Naive thymus-derived CD4-positive, alpha-beta T cell (primary cell): ENCODE data around the gene IFRD1. TPM values are rescaled to one million over a fixed set of nuclear protein-coding genes. Genes with fewer than 3 reads are reported as not detected.

ENCODE experiments used
- ATAC-seq: fragments of 150-1000 bp; cut with Tn5 transposase; 2 replicates; pipeline ENCODE4 v1.10.0; 2021; ENCODE audit warnings: mild to moderate bottlenecking, moderate library complexity
- CTCF ChIA-PET: fragments of 350-600 bp; sonication (Branson Sonifier 250); formaldehyde crosslinking; loops from one replicate; lab custom pipeline; 2021; ENCODE audit warnings: antibody characterized with exemption; lab: Charles Lee
- POLR2A ChIA-PET: fragments of 350-600 bp; sonication (Branson Sonifier 250); formaldehyde crosslinking; loops from one replicate; lab custom pipeline; 2021; ENCODE audit warnings: antibody characterized with exemption, inconsistent platforms; lab: Charles Lee
- DNase-seq, 9 donors: peaks; one replicate each; pipeline versions ENCODE4 v3.0.0 to v3.0.0-alpha.2; 2020 to 2022; ENCODE audit warnings: mixed read lengths in 1 of 9
- H3K27ac ChIP-seq: one replicate; pipeline ENCODE4 v1.7.0; 2013; ENCODE audit warnings: mild to moderate bottlenecking, low read depth, low read length, moderate library complexity
- H3K27me3 ChIP-seq, 2 donors: one replicate each; pipeline ENCODE4 v1.7.0; 2013; ENCODE audit warnings: low read length in 2 of 2, mild to moderate bottlenecking in 2 of 2, moderate library complexity in 2 of 2; ENCODE audit not compliant: control insufficient read depth in 2 of 2, insufficient read depth in 2 of 2
- H3K36me3 ChIP-seq, 3 experiments: 1 replicate in 2 of 3; 2 replicates in 1 of 3; pipeline ENCODE4 v1.7.0; 2013; ENCODE audit warnings: low read length in 3 of 3, mild to moderate bottlenecking in 3 of 3, moderate library complexity in 1 of 3; ENCODE audit not compliant: insufficient read depth in 3 of 3, control insufficient read depth in 2 of 3
- H3K4me1 ChIP-seq, 2 donors: one replicate each; pipeline ENCODE4 v1.7.0; 2013; ENCODE audit warnings: low read length in 2 of 2, mild to moderate bottlenecking in 2 of 2, moderate library complexity in 1 of 2; ENCODE audit not compliant: control insufficient read depth in 2 of 2, insufficient read depth in 2 of 2
- H3K4me3 ChIP-seq: 2 replicates; pipeline ENCODE4 v1.7.0; 2013; ENCODE audit warnings: mild to moderate bottlenecking, low read length
- H3K9me3 ChIP-seq, 3 experiments: 1 replicate in 2 of 3; 2 replicates in 1 of 3; pipeline ENCODE4 v1.7.0; 2013; ENCODE audit warnings: low read length in 3 of 3; ENCODE audit not compliant: control insufficient read depth in 2 of 3
- H3K27ac Mint-ChIP-seq, 9 donors: one replicate each; pipeline ENCODE4 v1.8.0; 2020 to 2022; ENCODE audit warnings: mixed read lengths in 9 of 9, mild to moderate bottlenecking in 8 of 9, moderate library complexity in 5 of 9, inconsistent platforms in 2 of 9
- H3K27me3 Mint-ChIP-seq, 5 donors: one replicate each; pipeline ENCODE4 v1.8.0; 2021 to 2022; ENCODE audit warnings: mixed read lengths in 5 of 5, mild to moderate bottlenecking in 1 of 5
- H3K36me3 Mint-ChIP-seq, 5 donors: one replicate each; pipeline ENCODE4 v1.8.0; 2020 to 2022; ENCODE audit warnings: mixed read lengths in 5 of 5, mild to moderate bottlenecking in 3 of 5, inconsistent platforms in 1 of 5
- H3K4me1 Mint-ChIP-seq, 7 donors: one replicate each; pipeline ENCODE4 v1.8.0; 2020 to 2022; ENCODE audit warnings: mixed read lengths in 7 of 7, mild to moderate bottlenecking in 3 of 7, inconsistent platforms in 1 of 7
- H3K4me3 Mint-ChIP-seq, 10 donors: one replicate each; pipeline ENCODE4 v1.8.0; 2020 to 2022; ENCODE audit warnings: mild to moderate bottlenecking in 10 of 10, mixed read lengths in 10 of 10, moderate library complexity in 6 of 10, inconsistent platforms in 2 of 10
- H3K9me3 Mint-ChIP-seq, 11 donors: one replicate each; pipeline ENCODE4 v1.8.0; 2020 to 2022; ENCODE audit warnings: mixed read lengths in 11 of 11, mild to moderate bottlenecking in 4 of 11, inconsistent platforms in 1 of 11, moderate library complexity in 1 of 11
- intact Hi-C, 2 donors: fragments of 100-400 bp; cut with micrococcal nuclease; formaldehyde crosslinking; loops; one replicate each; pipeline ENCODE4 v1.15.1; 2023
- polyA plus RNA-seq, 2 donors: library from polyadenylated mRNA; unstranded; fragments of 300-500 nt; fragmentation: Illumina TruSeq; gene quantifications; one replicate each; pipeline ENCODE4 v1.2.3, GENCODE V29; 2021
- total RNA-seq, 6 experiments: library from RNA in 5 of 6; stranded (reverse) in 5 of 6; gene quantifications; 1 replicate in 5 of 6; 2 replicates in 1 of 6; pipeline ENCODE4 v1.2.3 and lab custom pipeline; 2021 to 2026

The IFRD1 gene, protein sequence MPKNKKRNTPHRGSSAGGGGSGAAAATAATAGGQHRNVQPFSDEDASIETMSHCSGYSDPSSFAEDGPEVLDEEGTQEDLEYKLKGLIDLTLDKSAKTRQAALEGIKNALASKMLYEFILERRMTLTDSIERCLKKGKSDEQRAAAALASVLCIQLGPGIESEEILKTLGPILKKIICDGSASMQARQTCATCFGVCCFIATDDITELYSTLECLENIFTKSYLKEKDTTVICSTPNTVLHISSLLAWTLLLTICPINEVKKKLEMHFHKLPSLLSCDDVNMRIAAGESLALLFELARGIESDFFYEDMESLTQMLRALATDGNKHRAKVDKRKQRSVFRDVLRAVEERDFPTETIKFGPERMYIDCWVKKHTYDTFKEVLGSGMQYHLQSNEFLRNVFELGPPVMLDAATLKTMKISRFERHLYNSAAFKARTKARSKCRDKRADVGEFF
- total RNA-seq: 100 to 1,000 TPM in 2 of 5 experiments, 10 to 100 TPM in 3; 32.2 to 250 (median 63.2) TPM
- 10 to 100 TPM; 25.2 to 36.2 TPM for polyA plus RNA-seq
- total RNA-seq (lab: John Stamatoyannopoulos, UW): 143 reads per million, percentile 89 among the genes with 10 or more reads in this experiment

DNA sequence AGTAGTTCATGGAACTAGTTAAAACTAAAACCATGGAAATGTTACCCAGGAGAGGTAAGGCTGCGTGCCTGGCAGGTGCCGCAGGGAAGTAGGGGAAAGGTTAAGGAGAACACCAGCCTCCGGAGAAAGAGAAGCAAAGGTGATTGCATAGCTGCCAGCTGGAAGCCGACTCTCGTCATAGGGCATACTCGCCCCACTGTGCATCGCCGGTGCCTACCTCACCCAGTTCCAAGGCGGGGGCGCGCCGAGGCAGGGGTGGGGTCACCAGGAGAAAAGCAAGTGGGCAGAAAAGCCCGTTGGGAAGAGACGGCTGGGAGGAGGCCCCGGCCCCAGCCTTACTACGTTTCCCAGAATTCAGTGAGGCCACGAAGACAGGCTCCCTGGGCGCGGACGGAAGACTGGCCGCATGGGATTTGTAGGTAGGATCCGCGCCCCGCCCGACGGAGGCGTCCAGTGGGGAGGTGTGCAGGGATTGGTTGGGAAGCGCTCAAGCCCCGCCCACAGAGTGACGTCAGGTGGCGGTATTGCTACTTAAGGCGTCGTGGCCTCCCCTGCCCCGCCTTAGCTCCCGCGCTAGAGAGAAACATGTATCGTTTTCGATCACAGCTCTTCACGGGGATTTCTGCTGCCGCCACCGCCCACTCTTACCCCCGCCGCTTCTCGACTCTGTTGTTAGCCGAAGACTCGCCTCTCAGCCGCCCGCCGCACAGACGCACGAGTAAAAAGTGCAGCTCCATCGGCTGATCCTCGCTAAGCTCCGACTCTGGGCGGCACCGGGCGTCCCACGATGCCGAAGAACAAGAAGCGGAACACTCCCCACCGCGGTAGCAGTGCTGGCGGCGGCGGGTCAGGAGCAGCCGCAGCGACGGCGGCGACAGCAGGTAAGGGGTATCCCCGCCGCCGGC, at the start of gene IFRD1:
Gene IFRD1 (plus strand): TSS at position 559 of the 905 bp plus-strand sequence. CDS start 229 bp downstream, at position 788.
- Histone ChIP-seq H3K4me3 (peak within 1 kb of the TSS; percentile 99), H3K4me1 (peaks cover 10 to 14% of the 10 kb centered on the region in 2 donors), H3K36me3 (peaks cover 0 to 9% (median 0%) of the 10 kb centered on the region in 3 experiments), H3K27ac (peak within 1 kb of the TSS; percentile 96), H3K9me3 (no peaks in the 10 kb centered on the region), H3K27me3 (no peaks in the 10 kb centered on the region)
- peaks cover 0 to 7% (median 0%) of the 10 kb centered on the region in 11 donors for H3K9me3 Mint-ChIP-seq
- H3K4me1 Mint-ChIP-seq: peaks cover 24 to 54% (median 45%) of the 10 kb centered on the region in 7 donors
- POLR2A ChIA-PET: interaction anchor here (0.6 to 2.5 kb wide), 18 partner anchors 9 to 1368 kb away, joined by 3 to 19 read pairs (median 4); partner anchors contain the start of genes DOCK4, SMIM30, TMEM168 and ZNF277
- intact Hi-C loops: loop anchor here (1.0 to 10.0 kb wide), 10 partner anchors 28 to 1365 kb away; partner anchors contain the start of genes DOCK4 (in 2 of the 2), IMMP2L (in 2 of the 2), SMIM30 (in 2 of the 2) and TMEM168 (in 2 of the 2)
- peak within 1 kb of the TSS; percentile 96 to 100 (median 98) for H3K4me3 Mint-ChIP-seq
- DNase-seq (peak; percentile 96 to 100 (median 98)), ATAC-seq (peak; percentile 92)
- CTCF ChIA-PET: interaction anchor here (0.5 to 0.8 kb wide), 2 partner anchors 29 to 244 kb away, joined by 3 read pairs; no protein-coding TSS in a partner anchor
- no peaks in the 10 kb centered on the region for H3K27me3 Mint-ChIP-seq
- H3K27ac Mint-ChIP-seq: peak within 1 kb of the TSS; percentile 89 to 99 (median 99)
- H3K36me3 Mint-ChIP-seq: peaks cover 0 to 1% (median 0%) of the 10 kb centered on the region in 5 donors

DNA sequence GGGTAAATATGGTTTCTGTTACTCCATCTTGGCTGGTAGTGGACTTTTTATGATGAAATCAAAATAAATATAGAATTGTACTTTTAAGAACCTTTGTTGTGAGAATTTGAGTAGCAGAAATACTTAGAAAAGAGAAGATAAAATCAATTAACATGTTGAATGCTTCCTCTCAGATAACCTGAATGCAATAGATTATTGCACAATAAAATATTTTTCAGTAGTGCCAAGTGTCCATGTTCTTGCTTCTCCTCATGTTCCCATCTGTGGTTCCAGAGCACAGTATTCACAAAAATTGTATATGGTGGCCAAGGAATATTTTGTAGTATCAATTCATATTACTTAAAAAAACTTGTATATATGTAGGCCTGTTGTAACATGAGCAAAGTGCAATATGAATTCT, 45.9 kb upstream of the IFRD1 start:
- H3K36me3 Mint-ChIP-seq: no peaks in the 10 kb centered on the region
- H3K4me3 Mint-ChIP-seq: no peak overlapping the region
- POLR2A ChIA-PET: interaction anchor here (0.5 kb wide), 1 partner anchor 13 kb away, joined by 3 read pairs; no protein-coding TSS in a partner anchor
- intact Hi-C loops: no loop called here
- Histone ChIP-seq H3K27ac (no peak overlapping the region), H3K36me3 (no peaks in the 10 kb centered on the region), H3K4me3 (no peak overlapping the region), H3K9me3 (no peaks in the 10 kb centered on the region), H3K27me3 (no peaks in the 10 kb centered on the region), H3K4me1 (no peaks in the 10 kb centered on the region)
- no peak overlapping the region for H3K27ac Mint-ChIP-seq
- peaks cover 0 to 5% (median 3%) of the 10 kb centered on the region in 7 donors for H3K4me1 Mint-ChIP-seq
- H3K27me3 Mint-ChIP-seq: peaks cover 0 to 31% (median 12%) of the 10 kb centered on the region in 5 donors
- CTCF ChIA-PET: no interaction called here
- DNase-seq (no peak), ATAC-seq (no peak)
- H3K9me3 Mint-ChIP-seq: no peaks in the 10 kb centered on the region

GRCh38 chr7:112405286-112405685, 45.0 kb upstream of the IFRD1 start:
- no peaks in the 10 kb centered on the region for H3K9me3 Mint-ChIP-seq
- Histone ChIP-seq H3K4me1 (no peaks in the 10 kb centered on the region), H3K27me3 (no peaks in the 10 kb centered on the region), H3K36me3 (no peaks in the 10 kb centered on the region), H3K9me3 (no peaks in the 10 kb centered on the region), H3K27ac (no peak overlapping the region), H3K4me3 (no peak overlapping the region)
- no peak for ATAC-seq
- H3K4me3 Mint-ChIP-seq: no peak overlapping the region
- CTCF ChIA-PET: no interaction called here
- intact Hi-C loops: no loop called here
- no peak overlapping the region for H3K27ac Mint-ChIP-seq
- peaks cover 0 to 2% (median 0%) of the 10 kb centered on the region in 7 donors for H3K4me1 Mint-ChIP-seq
- H3K36me3 Mint-ChIP-seq: no peaks in the 10 kb centered on the region
- DNase-seq: no peak
- H3K27me3 Mint-ChIP-seq: peaks cover 0 to 32% (median 16%) of the 10 kb centered on the region in 5 donors
- POLR2A ChIA-PET: interaction anchor here (0.7 kb wide), 1 partner anchor 119 kb away, joined by 6 read pairs; no protein-coding TSS in a partner anchor

- H3K27me3 Mint-ChIP-seq: peaks cover 8 to 48% (median 23%) of the 10 kb centered on the region in 5 donors
- Histone ChIP-seq H3K4me3 (no peak overlapping the region), H3K9me3 (no peaks in the 10 kb centered on the region), H3K36me3 (no peaks in the 10 kb centered on the region), H3K27me3 (no peaks in the 10 kb centered on the region), H3K4me1 (no peaks in the 10 kb centered on the region), H3K27ac (no peak overlapping the region)
- intact Hi-C loops: no loop called here
- no peaks in the 10 kb centered on the region for H3K9me3 Mint-ChIP-seq
- no peaks in the 10 kb centered on the region for H3K36me3 Mint-ChIP-seq
- CTCF ChIA-PET: no interaction called here
- H3K4me3 Mint-ChIP-seq: no peak overlapping the region
- POLR2A ChIA-PET: no interaction called here
- no peak overlapping the region for H3K27ac Mint-ChIP-seq
- H3K4me1 Mint-ChIP-seq: peaks cover 0 to 2% (median 0%) of the 10 kb centered on the region in 7 donors
- ATAC-seq (no peak), DNase-seq (no peak)
Measured at GRCh38 chr7:112407261-112407660, 43.0 kb upstream of the IFRD1 start.

GRCh38 chr7:112410092-112410491, 40.2 kb upstream of the IFRD1 start:
- ChIA-PET POLR2A (no interaction called here), CTCF (no interaction called here)
- Histone ChIP-seq H3K9me3 (no peaks in the 10 kb centered on the region), H3K4me3 (no peak overlapping the region), H3K27me3 (no peaks in the 10 kb centered on the region), H3K36me3 (no peaks in the 10 kb centered on the region), H3K27ac (no peak overlapping the region), H3K4me1 (no peaks in the 10 kb centered on the region)
- H3K36me3 Mint-ChIP-seq: no peaks in the 10 kb centered on the region
- no peak overlapping the region for H3K27ac Mint-ChIP-seq
- H3K9me3 Mint-ChIP-seq: no peaks in the 10 kb centered on the region
- ATAC-seq (no peak), DNase-seq (no peak)
- H3K27me3 Mint-ChIP-seq: peaks cover 8 to 53% (median 25%) of the 10 kb centered on the region in 5 donors
- H3K4me3 Mint-ChIP-seq: no peak overlapping the region
- intact Hi-C loops: loop anchor here in 1 of 2 donors (10.0 kb wide), 2 partner anchors 325 to 455 kb away; no protein-coding TSS in a partner anchor
- peaks cover 0 to 3% (median 0%) of the 10 kb centered on the region in 7 donors for H3K4me1 Mint-ChIP-seq
